Mesenchymal stem cell (in vitro differentiated cells and primary cell): ENCODE measurements around the gene ISM2.

Source experiments
- DNase-seq: peaks from one replicate; pipeline ENCODE4 v3.0.0-alpha.2; 2013
- H2AFZ ChIP-seq: one replicate; pipeline ENCODE4 v1.6.1; 2013; ENCODE audit warnings: low read depth, mild to moderate bottlenecking, control low read depth, inconsistent platforms, low read length, moderate library complexity
- H2AK5ac ChIP-seq: 2 replicates; pipeline ENCODE4 v1.6.1; 2013; ENCODE audit warnings: low read length, moderate library complexity, mild to moderate bottlenecking, inconsistent platforms; ENCODE audit not compliant: severe bottlenecking
- H2BK120ac ChIP-seq: one replicate; pipeline ENCODE4 v1.6.1; 2013; ENCODE audit warnings: low read depth, mild to moderate bottlenecking, inconsistent platforms, low read length, moderate library complexity
- H2BK12ac ChIP-seq, 2 experiments: one replicate each; pipeline ENCODE4 v1.6.1; 2013; ENCODE audit warnings: inconsistent platforms in 2 of 2, low read length in 2 of 2, mild to moderate bottlenecking in 2 of 2, moderate library complexity in 2 of 2, control low read depth in 1 of 2
- H2BK15ac ChIP-seq: one replicate; pipeline ENCODE4 v1.6.1; 2013; ENCODE audit warnings: mild to moderate bottlenecking, low read depth, inconsistent platforms; ENCODE audit not compliant: poor library complexity, severe bottlenecking
- H2BK5ac ChIP-seq: 2 replicates; pipeline ENCODE4 v1.6.1; 2013; ENCODE audit warnings: low read depth, mild to moderate bottlenecking, low read length, control low read depth, inconsistent platforms; ENCODE audit not compliant: poor library complexity, severe bottlenecking
- H3K14ac ChIP-seq, 2 experiments: one replicate each; pipeline ENCODE4 v1.6.1; 2013; ENCODE audit warnings: inconsistent platforms in 2 of 2, low read length in 2 of 2, control low read depth in 1 of 2, mild to moderate bottlenecking in 1 of 2, moderate library complexity in 1 of 2
- H3K18ac ChIP-seq, 2 experiments: one replicate each; pipeline ENCODE4 v1.6.1; 2013; ENCODE audit warnings: inconsistent platforms in 2 of 2, low read length in 2 of 2, control low read depth in 1 of 2, low read depth in 1 of 2, mild to moderate bottlenecking in 1 of 2
- H3K23ac ChIP-seq, 2 experiments: one replicate each; pipeline ENCODE4 v1.6.1; 2013; ENCODE audit warnings: inconsistent platforms in 2 of 2, low read length in 2 of 2, mild to moderate bottlenecking in 2 of 2, moderate library complexity in 2 of 2, control low read depth in 1 of 2
- H3K27ac ChIP-seq: 2 replicates; pipeline ENCODE4 v1.5.1; 2013; ENCODE audit warnings: mild to moderate bottlenecking, moderate library complexity, low read length, control low read depth, inconsistent platforms; ENCODE audit not compliant: poor library complexity, severe bottlenecking
- H3K27me3 ChIP-seq, 2 experiments: 2 replicates each; pipeline versions ENCODE4 v1.6.1 to v1.7.0; 2013; ENCODE audit warnings: low read length in 2 of 2, mild to moderate bottlenecking in 2 of 2, moderate library complexity in 2 of 2, control low read depth in 1 of 2, inconsistent platforms in 1 of 2; ENCODE audit not compliant: control insufficient read depth in 1 of 2, insufficient read depth in 1 of 2
- H3K36me3 ChIP-seq, 2 experiments: 2 replicates each; pipeline versions ENCODE4 v1.6.1 to v1.7.0; 2013; ENCODE audit warnings: low read length in 2 of 2, control low read depth in 1 of 2, inconsistent platforms in 1 of 2, low read depth in 1 of 2, mild to moderate bottlenecking in 1 of 2; ENCODE audit not compliant: insufficient read depth in 2 of 2, control insufficient read depth in 1 of 2
- H3K4ac ChIP-seq, 2 experiments: one replicate each; pipeline ENCODE4 v1.6.1; 2013; ENCODE audit warnings: inconsistent platforms in 2 of 2, low read length in 2 of 2, mild to moderate bottlenecking in 2 of 2, moderate library complexity in 2 of 2, control low read depth in 1 of 2, low read depth in 1 of 2
- H3K4me1 ChIP-seq: 2 replicates; pipeline ENCODE4 v1.6.1; 2013; ENCODE audit warnings: low read depth, low read length, control low read depth; ENCODE audit not compliant: control insufficient read depth, insufficient read depth
- H3K4me2 ChIP-seq: 2 replicates; pipeline ENCODE4 v1.6.1; 2013; ENCODE audit warnings: low read length, mild to moderate bottlenecking, inconsistent platforms; ENCODE audit not compliant: poor library complexity, severe bottlenecking
- H3K4me3 ChIP-seq, 2 experiments: 2 replicates each; pipeline versions ENCODE4 v1.5.1 to v1.7.0; 2013; ENCODE audit warnings: low read length in 2 of 2, mild to moderate bottlenecking in 2 of 2, control low read depth in 1 of 2, low read depth in 1 of 2; ENCODE audit not compliant: insufficient read depth in 1 of 2
- H3K79me1 ChIP-seq: replicated peaks from 2 replicates; pipeline ENCODE4 v1.6.1; 2013; ENCODE audit warnings: mild to moderate bottlenecking, control low read depth, low read length, inconsistent platforms; ENCODE audit not compliant: poor library complexity, severe bottlenecking
- H3K9ac ChIP-seq: 2 replicates; pipeline ENCODE4 v1.7.0; 2013; ENCODE audit warnings: mild to moderate bottlenecking, low read length, moderate library complexity
- H3K9me3 ChIP-seq: 2 replicates; pipeline ENCODE4 v1.7.0; 2013; ENCODE audit warnings: mild to moderate bottlenecking, low read length; ENCODE audit not compliant: control insufficient read depth
- H4K8ac ChIP-seq: one replicate; pipeline ENCODE4 v1.6.1; 2013; ENCODE audit warnings: inconsistent platforms, mild to moderate bottlenecking, low read length, moderate library complexity
- H4K91ac ChIP-seq: one replicate; pipeline ENCODE4 v1.6.1; 2013; ENCODE audit warnings: mild to moderate bottlenecking, low read length, inconsistent platforms
- WGBS: methylation state at CpG from one replicate; pipeline ENCODE4 v1.1.7; 2013; ENCODE audit warnings: mixed read lengths; 5-methylcytosine and 5-hydroxymethylcytosine counted together

The ISM2 gene

GRCh38 chr14:77520555-77520954 lies 21.9 kb upstream of the ISM2 start:
- H3K4me2 ChIP-seq = no peak overlapping the region
- WGBS = over 99% methylated on average over 4 of the region's 4 CpGs
- no peak for DNase-seq

GRCh38 chr14:77516126-77516525 lies 17.5 kb upstream of the ISM2 start:
- Histone ChIP-seq H4K8ac (no peak overlapping the region), H3K9me3 (no peaks in the 10 kb centered on the region)

More at GRCh38 chr14:77520555-77520954, 21.9 kb upstream of the ISM2 start:
- H3K27ac ChIP-seq = no peak overlapping the region
- H2BK120ac ChIP-seq = no peak overlapping the region
- H4K8ac ChIP-seq = no peak overlapping the region
- no peak overlapping the region for H3K23ac ChIP-seq
- H3K9me3 ChIP-seq = no peaks in the 10 kb centered on the region
- no peak overlapping the region for H3K4ac ChIP-seq
- no peak overlapping the region for H3K4me3 ChIP-seq
- no peak overlapping the region for H3K14ac ChIP-seq
- peaks cover 21 to 59% of the 10 kb centered on the region in 2 experiments for H3K36me3 ChIP-seq
- H3K18ac ChIP-seq = peak overlapping the region in 1 of 2 experiments; percentile 2
- no peaks in the 10 kb centered on the region for H3K27me3 ChIP-seq
- H2AK5ac ChIP-seq = no peak overlapping the region
- no peak overlapping the region for H2AFZ ChIP-seq
- no peak overlapping the region for H2BK12ac ChIP-seq
- H2BK15ac ChIP-seq = no peak overlapping the region
- H3K79me1 ChIP-seq = peaks cover 24% of the 10 kb centered on the region
- H3K9ac ChIP-seq = no peak overlapping the region
- H4K91ac ChIP-seq = no peak overlapping the region
- peaks cover 2% of the 10 kb centered on the region for H3K4me1 ChIP-seq
- no peak overlapping the region for H2BK5ac ChIP-seq

GRCh38 chr14:77511486-77512162 lies 13.0 kb upstream of the ISM2 start:
- Histone ChIP-seq H3K14ac (no peak overlapping the region), H3K18ac (no peak overlapping the region), H2AFZ (no peak overlapping the region), H3K4me3 (no peak overlapping the region), H3K9me3 (no peaks in the 10 kb centered on the region), H3K4ac (no peak overlapping the region), H2BK12ac (no peak overlapping the region), H2BK5ac (no peak overlapping the region), H2AK5ac (no peak overlapping the region), H4K8ac (no peak overlapping the region), H2BK120ac (no peak overlapping the region), H3K4me2 (no peak overlapping the region), H3K23ac (no peak overlapping the region), H3K27ac (no peak overlapping the region), H3K79me1 (peaks cover 6% of the 10 kb centered on the region), H3K27me3 (no peaks in the 10 kb centered on the region), H3K36me3 (peaks cover 15 to 64% of the 10 kb centered on the region in 2 experiments), H3K4me1 (peaks cover 3% of the 10 kb centered on the region), H4K91ac (no peak overlapping the region), H2BK15ac (no peak overlapping the region), H3K9ac (no peak overlapping the region)
- 96% methylated on average over 8 of the region's 8 CpGs for WGBS
- DNase-seq = no peak

More at GRCh38 chr14:77516126-77516525, 17.5 kb upstream of the ISM2 start:
- no peak overlapping the region for H3K9ac ChIP-seq
- H2BK15ac ChIP-seq = no peak overlapping the region
- H2BK12ac ChIP-seq = no peak overlapping the region
- H3K4me3 ChIP-seq = no peak overlapping the region
- H3K36me3 ChIP-seq = peaks cover 24 to 63% of the 10 kb centered on the region in 2 experiments
- no peak overlapping the region for H3K18ac ChIP-seq
- H2AFZ ChIP-seq = no peak overlapping the region
- no peak overlapping the region for H2AK5ac ChIP-seq
- H3K4me2 ChIP-seq = no peak overlapping the region
- no peak overlapping the region for H3K27ac ChIP-seq
- H2BK120ac ChIP-seq = no peak overlapping the region
- no peaks in the 10 kb centered on the region for H3K4me1 ChIP-seq
- H3K79me1 ChIP-seq = peaks cover 17% of the 10 kb centered on the region
- no peak overlapping the region for H2BK5ac ChIP-seq
- no peak overlapping the region for H4K91ac ChIP-seq
- no peak for DNase-seq
- H3K27me3 ChIP-seq = no peaks in the 10 kb centered on the region
- H3K14ac ChIP-seq = no peak overlapping the region
- H3K4ac ChIP-seq = no peak overlapping the region
- H3K23ac ChIP-seq = no peak overlapping the region

GRCh38 chr14:77509366-77509765 lies 10.8 kb upstream of the ISM2 start:
- H3K4me3 ChIP-seq = no peak overlapping the region

More at GRCh38 chr14:77509366-77509765, 10.8 kb upstream of the ISM2 start:
- no peak overlapping the region for H2BK15ac ChIP-seq
- no peak overlapping the region for H3K4me2 ChIP-seq
- H4K91ac ChIP-seq = no peak overlapping the region
- no peaks in the 10 kb centered on the region for H3K27me3 ChIP-seq
- H3K18ac ChIP-seq = no peak overlapping the region
- peaks cover 3% of the 10 kb centered on the region for H3K4me1 ChIP-seq
- H4K8ac ChIP-seq = no peak overlapping the region
- no peak for DNase-seq
- no peak overlapping the region for H3K4ac ChIP-seq
- H3K36me3 ChIP-seq = peaks cover 19 to 57% of the 10 kb centered on the region in 2 experiments
- no peak overlapping the region for H2BK12ac ChIP-seq
- no peaks in the 10 kb centered on the region for H3K9me3 ChIP-seq
- H3K23ac ChIP-seq = no peak overlapping the region
- H3K27ac ChIP-seq = no peak overlapping the region
- H3K9ac ChIP-seq = no peak overlapping the region
- H2AK5ac ChIP-seq = no peak overlapping the region
- no peak overlapping the region for H2BK120ac ChIP-seq
- H3K79me1 ChIP-seq = peaks cover 10% of the 10 kb centered on the region
- no peak overlapping the region for H3K14ac ChIP-seq
- 100% methylated on average over 2 of the region's 4 CpGs for WGBS
- no peak overlapping the region for H2BK5ac ChIP-seq
- H2AFZ ChIP-seq = no peak overlapping the region
